ENCODE data around the gene MYO6. TPM values are rescaled to one million over a fixed set of nuclear protein-coding genes. Genes with fewer than 3 reads are reported as not detected.

MYO6 gene
- total RNA-seq, 1 experiment from 2014 or later: 46.9 TPM

- no peaks in the 10 kb centered on the region for H3K27me3 Mint-ChIP-seq (ENCODE audit: low read depth)
- no peak overlapping the region for H2BK15ac ChIP-seq (ENCODE audit: low read depth, low read length)
- no peaks in the 10 kb centered on the region for H3K79me1 ChIP-seq (ENCODE audit: insufficient read depth, low read depth, low read length, poor library complexity, severe bottlenecking)
- H3K18ac ChIP-seq (ENCODE audit: insufficient read length, low read depth, low read length): no peak overlapping the region
- no peak overlapping the region for H2BK20ac ChIP-seq (ENCODE audit: low read depth, low read length, poor library complexity, severe bottlenecking)
- no peak overlapping the region for H2BK12ac ChIP-seq (ENCODE audit: insufficient read length, low read depth, low read length)
- no peak overlapping the region for H3K27ac Mint-ChIP-seq
- peaks cover 3% of the 10 kb centered on the region for H3K4me1 ChIP-seq (ENCODE audit: insufficient read depth, low read length)
- no peak overlapping the region for H3K4me2 ChIP-seq (ENCODE audit: insufficient read depth, insufficient read length, low read length)
- no peak overlapping the region for H2BK120ac ChIP-seq (ENCODE audit: low read depth, low read length, poor library complexity, severe bottlenecking)
- H3K9me3 Mint-ChIP-seq: no peaks in the 10 kb centered on the region
- H4K5ac ChIP-seq (ENCODE audit: insufficient read length, low read depth, low read length): no peak overlapping the region
- no peak for DNase-seq
- peaks cover 10 to 12% of the 10 kb centered on the region in 2 experiments for H3K4me1 Mint-ChIP-seq
- no peak overlapping the region for H3K23ac ChIP-seq (ENCODE audit: insufficient read length, low read depth, low read length)
- peaks cover 0 to 11% (median 7%) of the 10 kb centered on the region in 3 experiments; a peak in 4 of 7 replicates for H3K36me3 Mint-ChIP-seq (ENCODE audit: insufficient read depth in 1 of 3, low read depth in 3 of 3)
- H3K14ac ChIP-seq (ENCODE audit: insufficient read depth, low read length): no peak overlapping the region
- no peak overlapping the region for H3T11ph ChIP-seq (ENCODE audit: low read length)
- no peak overlapping the region for H2AFZ ChIP-seq (ENCODE audit: low read length)
- no peak overlapping the region for H3K4ac ChIP-seq (ENCODE audit: low read depth, low read length)
- no peak overlapping the region for H4K91ac ChIP-seq (ENCODE audit: insufficient read length, low read depth, low read length)
- no peak overlapping the region for H3K4me3 Mint-ChIP-seq
- no peak overlapping the region for H2AK5ac ChIP-seq (ENCODE audit: insufficient read length, low read length)
- no peak overlapping the region for H3K27ac ChIP-seq (ENCODE audit: insufficient read length, low read depth, low read length)
- no peaks in the 10 kb centered on the region for H3K27me3 ChIP-seq (ENCODE audit: insufficient read depth, low read length)
- no peaks in the 10 kb centered on the region for H3K23me2 ChIP-seq (ENCODE audit: insufficient read length, low read depth, low read length, poor library complexity, severe bottlenecking)
- no peak overlapping the region for H3K9ac ChIP-seq (ENCODE audit: extremely low read depth, insufficient read length, low read length)
- H3K56ac ChIP-seq (ENCODE audit: insufficient read length, low read depth, low read length): no peak overlapping the region
- H4K8ac ChIP-seq (replicated peaks; ENCODE audit: insufficient read length, low read depth, low read length): no peak overlapping the region
- H3K79me2 ChIP-seq (ENCODE audit: insufficient read depth, low read length): no peaks in the 10 kb centered on the region
- no peak overlapping the region for H2BK5ac ChIP-seq (ENCODE audit: insufficient read length, low read length)
- no peak for TF ChIP-seq CTCF (conservative IDR thresholded peaks at IDR 0.05)
- no peaks in the 10 kb centered on the region for H4K20me1 ChIP-seq (ENCODE audit: control insufficient read depth, insufficient read depth, insufficient read length)
- no peaks in the 10 kb centered on the region for H3K9me3 ChIP-seq (ENCODE audit: control insufficient read depth, low read depth, low read length)
Observed at GRCh38 chr6:75922226-75922625, 173.2 kb downstream of the MYO6 start.

Data from H9 (cell line).